ENCODE data around the gene GPR137C.

GRCh38 chr14:52553671-52554575 lies 1.3 kb downstream of the GPR137C start:
- TF ChIP-seq, protein P1, sequence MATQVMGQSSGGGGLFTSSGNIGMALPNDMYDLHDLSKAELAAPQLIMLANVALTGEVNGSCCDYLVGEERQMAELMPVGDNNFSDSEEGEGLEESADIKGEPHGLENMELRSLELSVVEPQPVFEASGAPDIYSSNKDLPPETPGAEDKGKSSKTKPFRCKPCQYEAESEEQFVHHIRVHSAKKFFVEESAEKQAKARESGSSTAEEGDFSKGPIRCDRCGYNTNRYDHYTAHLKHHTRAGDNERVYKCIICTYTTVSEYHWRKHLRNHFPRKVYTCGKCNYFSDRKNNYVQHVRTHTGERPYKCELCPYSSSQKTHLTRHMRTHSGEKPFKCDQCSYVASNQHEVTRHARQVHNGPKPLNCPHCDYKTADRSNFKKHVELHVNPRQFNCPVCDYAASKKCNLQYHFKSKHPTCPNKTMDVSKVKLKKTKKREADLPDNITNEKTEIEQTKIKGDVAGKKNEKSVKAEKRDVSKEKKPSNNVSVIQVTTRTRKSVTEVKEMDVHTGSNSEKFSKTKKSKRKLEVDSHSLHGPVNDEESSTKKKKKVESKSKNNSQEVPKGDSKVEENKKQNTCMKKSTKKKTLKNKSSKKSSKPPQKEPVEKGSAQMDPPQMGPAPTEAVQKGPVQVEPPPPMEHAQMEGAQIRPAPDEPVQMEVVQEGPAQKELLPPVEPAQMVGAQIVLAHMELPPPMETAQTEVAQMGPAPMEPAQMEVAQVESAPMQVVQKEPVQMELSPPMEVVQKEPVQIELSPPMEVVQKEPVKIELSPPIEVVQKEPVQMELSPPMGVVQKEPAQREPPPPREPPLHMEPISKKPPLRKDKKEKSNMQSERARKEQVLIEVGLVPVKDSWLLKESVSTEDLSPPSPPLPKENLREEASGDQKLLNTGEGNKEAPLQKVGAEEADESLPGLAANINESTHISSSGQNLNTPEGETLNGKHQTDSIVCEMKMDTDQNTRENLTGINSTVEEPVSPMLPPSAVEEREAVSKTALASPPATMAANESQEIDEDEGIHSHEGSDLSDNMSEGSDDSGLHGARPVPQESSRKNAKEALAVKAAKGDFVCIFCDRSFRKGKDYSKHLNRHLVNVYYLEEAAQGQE (IDR thresholded peaks at IDR 0.05; ENCODE audit: insufficient replicate concordance, low read depth): no peak
- TF ChIP-seq, protein P2, sequence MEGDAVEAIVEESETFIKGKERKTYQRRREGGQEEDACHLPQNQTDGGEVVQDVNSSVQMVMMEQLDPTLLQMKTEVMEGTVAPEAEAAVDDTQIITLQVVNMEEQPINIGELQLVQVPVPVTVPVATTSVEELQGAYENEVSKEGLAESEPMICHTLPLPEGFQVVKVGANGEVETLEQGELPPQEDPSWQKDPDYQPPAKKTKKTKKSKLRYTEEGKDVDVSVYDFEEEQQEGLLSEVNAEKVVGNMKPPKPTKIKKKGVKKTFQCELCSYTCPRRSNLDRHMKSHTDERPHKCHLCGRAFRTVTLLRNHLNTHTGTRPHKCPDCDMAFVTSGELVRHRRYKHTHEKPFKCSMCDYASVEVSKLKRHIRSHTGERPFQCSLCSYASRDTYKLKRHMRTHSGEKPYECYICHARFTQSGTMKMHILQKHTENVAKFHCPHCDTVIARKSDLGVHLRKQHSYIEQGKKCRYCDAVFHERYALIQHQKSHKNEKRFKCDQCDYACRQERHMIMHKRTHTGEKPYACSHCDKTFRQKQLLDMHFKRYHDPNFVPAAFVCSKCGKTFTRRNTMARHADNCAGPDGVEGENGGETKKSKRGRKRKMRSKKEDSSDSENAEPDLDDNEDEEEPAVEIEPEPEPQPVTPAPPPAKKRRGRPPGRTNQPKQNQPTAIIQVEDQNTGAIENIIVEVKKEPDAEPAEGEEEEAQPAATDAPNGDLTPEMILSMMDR (IDR thresholded peaks at IDR 0.05; ENCODE audit: insufficient read depth, low read length): no peak
- TF ChIP-seq GABPA (IDR thresholded peaks at IDR 0.05; ENCODE audit: low read depth) (no peak), POLR2AphosphoS5 (IDR thresholded peaks at IDR 0.05; ENCODE audit: low read depth) (peak; percentile 41; the same call in 1 of the 2 replicates), SPI1 (IDR thresholded peaks at IDR 0.05; ENCODE audit: borderline replicate concordance, low read depth) (no peak)
